Muscle of leg (tissue), 11 donors: ENCODE data around the gene RFX3. TPM values are rescaled to one million over a fixed set of nuclear protein-coding genes. Genes with fewer than 3 reads are reported as not detected.
A peak's percentile ranks its signal among the peaks of the same experiment; 100 is the strongest.

Experiments
- DNase-seq: peaks from one replicate; pipeline ENCODE4 v3.0.0; 2013
- H3K27ac ChIP-seq: one replicate; pipeline ENCODE4 v1.5.1; 2013; ENCODE audit warnings: mild to moderate bottlenecking, low read length, control low read depth
- H3K27me3 ChIP-seq: one replicate; pipeline ENCODE4 v1.6.1; 2013; ENCODE audit warnings: low read length; ENCODE audit not compliant: control insufficient read depth, insufficient read depth
- H3K36me3 ChIP-seq: one replicate; pipeline ENCODE4 v1.6.1; 2013; ENCODE audit warnings: low read length; ENCODE audit not compliant: control insufficient read depth, insufficient read depth
- H3K4me1 ChIP-seq: one replicate; pipeline ENCODE4 v1.6.1; 2013; ENCODE audit warnings: low read length; ENCODE audit not compliant: control insufficient read depth, insufficient read depth
- H3K4me3 ChIP-seq: one replicate; pipeline ENCODE4 v1.5.1; 2013; ENCODE audit warnings: low read length, control low read depth
- H3K9me3 ChIP-seq: replicated peaks from 2 replicates; pipeline ENCODE4 v1.6.1; 2013; ENCODE audit warnings: low read depth, low read length; ENCODE audit not compliant: control insufficient read depth
- WGBS: methylation state at CpG from one replicate; pipeline ENCODE4 v1.1.5; 2013; ENCODE audit warnings: missing lambda C conversion rate; ENCODE audit not compliant: insufficient coverage; 5-methylcytosine and 5-hydroxymethylcytosine counted together
- polyA plus RNA-seq, 8 donors: library from polyadenylated mRNA; unstranded; fragments of 120-200 nt; gene quantifications; one replicate each; pipeline versions ENCODE4 v1.2.1 to v1.2.3, GENCODE V29; 2013; ENCODE audit warnings: inconsistent platforms in 1 of 8, low replicate concordance in 1 of 8; ENCODE audit not compliant: insufficient read length in 8 of 8, insufficient read depth in 1 of 8
- total RNA-seq: library from RNA; stranded (reverse); fragments of 120-200 nt; gene quantifications from one replicate; pipeline ENCODE4 v1.2.4, GENCODE V29; 2013

Gene RFX3
- total and polyA plus RNA-seq, 9 donors: 4.0 to 8.3 (median 5.1) TPM

- Histone ChIP-seq H3K4me3 (no peak overlapping the region), H3K9me3 (no peaks in the 10 kb centered on the region), H3K27ac (no peak overlapping the region), H3K27me3 (no peaks in the 10 kb centered on the region), H3K36me3 (no peaks in the 10 kb centered on the region), H3K4me1 (no peaks in the 10 kb centered on the region)
- no CpG with 5 or more reads among the region's 4 CpGs for WGBS
- no peak for DNase-seq
Observed at GRCh38 chr9:3200331-3200774, 325.4 kb downstream of the RFX3 start.

GRCh38 chr9:3193791-3194190, 332.0 kb downstream of the RFX3 start:
- peak; percentile 78 for DNase-seq
- H3K9me3 ChIP-seq: no peaks in the 10 kb centered on the region

GRCh38 chr9:3191715-3192114, 334.1 kb downstream of the RFX3 start:
- DNase-seq: no peak
- Histone ChIP-seq H3K9me3 (no peaks in the 10 kb centered on the region), H3K4me1 (no peaks in the 10 kb centered on the region), H3K36me3 (no peaks in the 10 kb centered on the region), H3K27me3 (no peaks in the 10 kb centered on the region), H3K27ac (no peak overlapping the region), H3K4me3 (no peak overlapping the region)
- WGBS: 64% methylated on average over 4 of the region's 5 CpGs

More at GRCh38 chr9:3193791-3194190, 332.0 kb downstream of the RFX3 start:
- H3K27ac ChIP-seq: no peak overlapping the region
- H3K27me3 ChIP-seq: no peaks in the 10 kb centered on the region
- 42% methylated on average over 2 of the region's 4 CpGs for WGBS
- H3K36me3 ChIP-seq: no peaks in the 10 kb centered on the region
- H3K4me3 ChIP-seq: no peak overlapping the region
- no peaks in the 10 kb centered on the region for H3K4me1 ChIP-seq

GRCh38 chr9:3189113-3189861, 336.5 kb downstream of the RFX3 start:
- Histone ChIP-seq H3K27me3 (no peaks in the 10 kb centered on the region), H3K4me1 (no peaks in the 10 kb centered on the region), H3K36me3 (no peaks in the 10 kb centered on the region), H3K4me3 (no peak overlapping the region), H3K9me3 (no peaks in the 10 kb centered on the region), H3K27ac (no peak overlapping the region)
- 70% methylated on average over 3 of the region's 7 CpGs for WGBS
- DNase-seq: no peak

GRCh38 chr9:3186751-3187150, 339.1 kb downstream of the RFX3 start:
- Histone ChIP-seq H3K4me1 (no peaks in the 10 kb centered on the region), H3K27me3 (peaks cover 4% of the 10 kb centered on the region)
- 94% methylated on average over 2 of the region's 4 CpGs for WGBS

GRCh38 chr9:3181049-3181953, 344.5 kb downstream of the RFX3 start:
- Histone ChIP-seq H3K27ac (no peak overlapping the region), H3K36me3 (no peaks in the 10 kb centered on the region), H3K4me3 (peak overlapping the region; percentile 12), H3K27me3 (peaks cover 23% of the 10 kb centered on the region), H3K4me1 (peaks cover 9% of the 10 kb centered on the region), H3K9me3 (no peaks in the 10 kb centered on the region)
- WGBS: under 1% methylated on average over 68 of the region's 76 CpGs
- peak; percentile 70 for DNase-seq

More at GRCh38 chr9:3186751-3187150, 339.1 kb downstream of the RFX3 start:
- Histone ChIP-seq H3K4me3 (no peak overlapping the region), H3K36me3 (no peaks in the 10 kb centered on the region), H3K27ac (no peak overlapping the region), H3K9me3 (no peaks in the 10 kb centered on the region)
- no peak for DNase-seq

GRCh38 chr9:3180696-3181048, 345.1 kb downstream of the RFX3 start:
- 5% methylated on average over 19 of the region's 19 CpGs for WGBS
- Histone ChIP-seq H3K36me3 (no peaks in the 10 kb centered on the region), H3K27ac (no peak overlapping the region), H3K27me3 (peaks cover 23% of the 10 kb centered on the region), H3K4me3 (peak overlapping the region; percentile 12), H3K9me3 (no peaks in the 10 kb centered on the region), H3K4me1 (peaks cover 9% of the 10 kb centered on the region)
- peak; percentile 14 for DNase-seq

- Histone ChIP-seq H3K36me3 (no peaks in the 10 kb centered on the region), H3K27ac (no peak overlapping the region), H3K4me3 (no peak overlapping the region), H3K4me1 (peaks cover 9% of the 10 kb centered on the region), H3K9me3 (no peaks in the 10 kb centered on the region), H3K27me3 (peaks cover 23% of the 10 kb centered on the region)
- peak; percentile 49 for DNase-seq
- no CpG with 5 or more reads among the region's 4 CpGs for WGBS
Observed at GRCh38 chr9:3179711-3180110, 346.1 kb downstream of the RFX3 start.

GRCh38 chr9:3177936-3178335, 347.9 kb downstream of the RFX3 start:
- peak; percentile 11 for DNase-seq
- peaks cover 23% of the 10 kb centered on the region for H3K27me3 ChIP-seq
- H3K9me3 ChIP-seq: no peaks in the 10 kb centered on the region
- H3K4me1 ChIP-seq: peaks cover 9% of the 10 kb centered on the region
- no peak overlapping the region for H3K4me3 ChIP-seq
- no peak overlapping the region for H3K27ac ChIP-seq
- 20% methylated on average over 1 of the region's 1 CpG for WGBS
- no peaks in the 10 kb centered on the region for H3K36me3 ChIP-seq

- peaks cover 23% of the 10 kb centered on the region for H3K27me3 ChIP-seq
- no peak overlapping the region for H3K4me3 ChIP-seq
- no peaks in the 10 kb centered on the region for H3K36me3 ChIP-seq
- WGBS: 59% methylated on average over 4 of the region's 4 CpGs
- H3K9me3 ChIP-seq: no peaks in the 10 kb centered on the region
- peaks cover 9% of the 10 kb centered on the region for H3K4me1 ChIP-seq
- no peak overlapping the region for H3K27ac ChIP-seq
- no peak for DNase-seq
Observed at GRCh38 chr9:3177146-3177761, 348.5 kb downstream of the RFX3 start.
